ENCODE measurements around the gene DPF3. TPM values are rescaled to one million over a fixed set of nuclear protein-coding genes. Genes with fewer than 3 reads are reported as not detected.

The DPF3 gene
- total RNA-seq, 1 donor from 2014 or later, result 2.7 TPM

- intact Hi-C loops (cut with micrococcal nuclease), result no loop called here
Observed at GRCh38 chr14:72583316-72584272, 310.3 kb downstream of the DPF3 start.

GRCh38 chr14:72582582-72582981 is 311.3 kb downstream of the DPF3 start:
- intact Hi-C loops (cut with micrococcal nuclease), result no loop called here

GRCh38 chr14:72578514-72578913 is 315.4 kb downstream of the DPF3 start:
- intact Hi-C loops (cut with micrococcal nuclease), result no loop called here

- intact Hi-C loops (cut with micrococcal nuclease), result no loop called here
Observed at GRCh38 chr14:72577521-72577920, 316.4 kb downstream of the DPF3 start.

- intact Hi-C loops (cut with micrococcal nuclease), result no loop called here
Observed at GRCh38 chr14:72576258-72576657, 317.6 kb downstream of the DPF3 start.

- intact Hi-C loops (cut with micrococcal nuclease), result no loop called here
Observed at GRCh38 chr14:72574715-72575114, 319.2 kb downstream of the DPF3 start.

- intact Hi-C loops (cut with micrococcal nuclease), result no loop called here
Observed at GRCh38 chr14:72573725-72574417, 320.0 kb downstream of the DPF3 start.

Other genes with a start within 250 kb of the DPF3 start
- gene DCAF4, start 32.4 kb upstream of the DPF3 start, total RNA-seq, result 14.5 and 15.5 TPM in 2 replicates
- gene ZFYVE1, start 133.0 kb upstream of the DPF3 start, total RNA-seq, result 12.1 and 13.0 TPM in 2 replicates
- gene RBM25, start 164.4 kb upstream of the DPF3 start, total RNA-seq, result 101 and 102 TPM in 2 replicates
- 43.1 and 44.1 TPM in 2 replicates for gene PSEN1, start 242.4 kb upstream of the DPF3 start, total RNA-seq